CD1c-positive myeloid dendritic cell (primary cell): ENCODE results near the gene FNIP1.
"Not testable (repeated sequence)": the region's sequence is repeated elsewhere in the genome, so short reads cannot be mapped to it uniquely, and the experiment has no call there.

Experiments
- DNase-seq: peaks from one replicate; pipeline ENCODE4 v3.0.0-alpha.2; 2016; ENCODE audit errors: extremely low spot score

FNIP1 gene

GRCh38 chr5:131786900-131787692 is 9.7 kb downstream of the FNIP1 start:
- DNase-seq = no peak

- no peak for DNase-seq
These were observed 10.8 kb downstream of the FNIP1 start for GRCh38 chr5:131786036-131786435.

DNA sequence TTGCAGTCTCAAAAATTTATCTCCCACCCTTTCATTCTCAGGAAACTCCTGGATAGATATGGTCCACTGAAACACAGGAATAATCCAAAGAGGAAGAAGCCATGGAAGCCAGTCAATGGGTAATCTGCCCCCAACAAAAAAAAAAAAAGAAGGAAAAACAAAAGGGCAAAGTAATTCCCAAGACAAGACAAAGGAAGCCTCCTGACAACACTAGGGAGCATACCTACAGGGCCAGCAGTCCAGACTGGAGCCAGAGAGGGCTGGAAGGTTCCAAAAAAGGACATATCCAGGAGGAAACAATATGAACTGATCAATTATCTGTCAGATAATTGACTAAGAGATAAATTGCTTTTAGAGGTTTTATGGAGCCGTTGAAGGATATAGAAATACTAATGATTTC is 12.9 kb downstream of the FNIP1 start:
- no peak for DNase-seq

GRCh38 chr5:131783357-131783756 is 13.5 kb downstream of the FNIP1 start:
- no peak for DNase-seq

GRCh38 chr5:131782717-131783116 is 14.1 kb downstream of the FNIP1 start:
- no peak for DNase-seq

- not testable (repeated sequence) for DNase-seq
These were observed 18.7 kb downstream of the FNIP1 start for GRCh38 chr5:131778141-131778540.

DNA sequence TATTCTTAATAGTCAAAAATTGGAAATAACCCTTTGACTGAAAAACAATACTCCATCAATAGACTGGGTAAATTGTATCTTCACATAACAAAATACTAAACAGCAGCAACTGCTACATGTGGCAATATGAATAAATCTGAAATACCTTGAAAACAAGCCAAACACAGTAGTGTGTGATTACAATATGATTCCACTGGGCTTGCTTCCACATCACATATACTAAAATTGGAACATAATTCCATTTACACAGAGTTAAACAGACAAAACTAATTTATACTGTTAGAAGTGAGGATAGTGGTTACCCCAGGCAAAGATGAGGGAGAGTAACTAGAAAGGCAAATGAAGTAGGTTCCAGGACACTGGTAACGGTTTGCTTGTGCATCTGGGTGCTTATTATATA is 20.4 kb downstream of the FNIP1 start:
- DNase-seq = no peak

GRCh38 chr5:131774652-131775367 is 22.0 kb downstream of the FNIP1 start:
- no peak for DNase-seq

DNA sequence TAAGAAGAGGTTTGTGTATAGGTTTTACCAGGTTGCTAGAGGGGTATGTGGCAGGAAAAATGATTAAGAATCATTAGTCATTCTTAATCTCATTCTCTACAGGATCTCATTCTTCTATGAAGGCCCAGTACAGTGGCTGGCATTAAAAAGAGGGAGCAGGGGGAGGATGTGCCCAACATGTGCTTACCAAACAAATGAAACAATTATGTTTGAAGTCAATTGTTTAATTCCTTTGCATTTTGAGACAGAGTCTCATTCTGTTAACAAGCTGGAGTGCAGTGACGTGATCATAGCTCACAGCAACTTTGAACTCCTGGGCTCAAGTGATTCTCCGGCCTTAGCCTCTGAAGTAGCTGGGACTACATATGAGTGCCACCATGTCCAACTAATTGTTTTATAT is 23.0 kb downstream of the FNIP1 start:
- DNase-seq = no peak

GRCh38 chr5:131771692-131772091 is 25.1 kb downstream of the FNIP1 start:
- no peak for DNase-seq

DNA sequence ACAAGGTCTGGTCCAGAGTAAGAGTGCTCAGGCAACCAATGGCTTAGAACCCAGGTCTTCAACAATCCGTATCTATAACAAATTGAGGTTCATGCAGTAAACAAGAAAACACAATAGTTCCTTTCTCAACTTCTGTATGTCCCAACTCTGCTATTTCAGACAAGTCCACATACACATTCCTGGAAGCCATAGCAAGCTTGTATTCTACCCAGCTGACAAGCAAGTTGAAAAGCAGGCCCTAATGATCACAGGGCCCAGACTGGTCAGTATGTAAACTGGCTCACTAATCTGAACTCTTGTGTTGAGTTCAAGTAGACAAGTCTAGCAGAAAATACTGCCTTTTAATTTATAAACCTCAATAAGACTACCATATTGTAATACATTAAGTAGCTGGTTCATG is 26.9 kb downstream of the FNIP1 start:
- DNase-seq = no peak

GRCh38 chr5:131769336-131769735 is 27.5 kb downstream of the FNIP1 start:
- DNase-seq = no peak

GRCh38 chr5:131767891-131768290 is 28.9 kb downstream of the FNIP1 start:
- no peak for DNase-seq

GRCh38 chr5:131766689-131767088 is 30.1 kb downstream of the FNIP1 start:
- DNase-seq = no peak

GRCh38 chr5:131765261-131765660 is 31.6 kb downstream of the FNIP1 start:
- no peak for DNase-seq

GRCh38 chr5:131763968-131764367 is 32.8 kb downstream of the FNIP1 start:
- DNase-seq = no peak

- DNase-seq = no peak
These were observed 36.0 kb downstream of the FNIP1 start for GRCh38 chr5:131760793-131761192.

- DNase-seq = no peak
These were observed 37.1 kb downstream of the FNIP1 start for GRCh38 chr5:131759704-131760103.

DNA sequence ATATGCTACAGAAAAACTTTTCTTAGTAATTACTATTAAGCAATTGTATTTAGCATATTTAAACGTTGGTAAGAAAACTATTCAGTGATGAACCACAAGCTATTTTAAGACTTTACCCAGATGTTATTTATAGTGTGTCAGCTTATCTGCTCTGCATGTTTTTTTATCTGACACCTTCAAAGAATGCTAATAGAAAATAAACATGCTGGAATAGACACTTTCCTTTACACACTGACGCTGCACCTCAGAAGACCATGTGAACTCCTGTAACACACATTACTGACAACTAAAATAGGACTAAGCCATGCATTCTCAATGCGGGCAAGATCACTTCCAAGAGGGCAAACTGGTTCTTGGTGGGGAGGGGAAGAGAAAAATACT is 38.3 kb downstream of the FNIP1 start:
- DNase-seq = no peak

DNA sequence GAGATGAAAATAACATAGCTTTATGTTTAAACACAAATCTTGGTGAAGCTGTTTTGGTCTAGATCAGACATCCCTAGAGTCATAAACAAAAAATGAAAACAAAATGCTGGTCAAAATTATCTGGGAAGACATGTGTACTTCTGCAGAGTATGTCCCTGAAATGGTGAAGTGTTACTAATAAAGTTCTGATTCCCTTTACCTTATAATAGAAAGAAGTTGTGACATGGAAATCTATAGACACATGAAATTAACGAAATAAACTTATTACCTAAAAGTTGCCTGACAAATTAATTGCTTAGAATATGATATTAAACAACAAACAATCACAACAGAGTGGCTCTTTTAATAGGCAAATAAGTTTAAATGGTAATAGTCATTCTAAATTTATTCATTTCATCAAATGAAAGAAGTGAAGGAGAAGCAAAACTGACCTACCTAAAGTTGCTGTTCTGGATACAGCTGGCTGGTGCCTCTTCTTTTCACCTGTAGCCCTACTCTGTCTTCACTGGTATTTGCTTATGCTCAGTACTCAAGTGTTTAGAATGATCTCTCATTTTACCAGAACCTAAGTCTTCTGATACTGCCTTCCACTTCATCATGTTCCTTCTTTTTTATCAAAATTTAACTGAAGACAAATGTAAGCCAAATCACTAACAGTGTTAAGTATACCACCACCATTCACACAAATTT is 38.8 kb downstream of the FNIP1 start:
- DNase-seq = no peak

GRCh38 chr5:131756942-131757341 is 39.9 kb downstream of the FNIP1 start:
- no peak for DNase-seq

DNA sequence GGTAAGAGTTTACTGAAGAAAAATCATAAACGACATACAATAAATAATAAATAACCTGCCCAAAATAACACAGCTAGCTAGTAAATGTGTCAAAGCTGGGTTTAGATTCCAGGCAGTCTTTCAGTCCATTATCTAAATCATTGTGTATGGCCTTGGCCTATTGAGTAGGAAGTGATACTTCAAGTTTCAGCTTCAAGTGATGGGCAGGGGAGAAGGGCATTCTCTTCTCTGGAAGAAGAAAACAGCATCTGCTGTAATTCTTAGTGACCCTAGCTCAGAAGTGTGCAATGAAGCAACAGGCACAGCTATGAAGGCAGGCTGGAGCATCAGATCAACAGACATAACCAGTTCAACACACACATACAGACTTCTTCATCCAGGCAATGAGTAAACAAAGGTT is 42.5 kb downstream of the FNIP1 start:
- DNase-seq = no peak

GRCh38 chr5:131751506-131751905 is 45.3 kb downstream of the FNIP1 start:
- DNase-seq = no peak
